Amniotic epithelial cell (primary cell): ENCODE data around the gene HRH4.

Experiments used
- DNase-seq: peaks from one replicate; pipeline ENCODE4 v3.0.0-alpha.2; 2010; ENCODE audit warnings: low read depth

Gene HRH4

DNA sequence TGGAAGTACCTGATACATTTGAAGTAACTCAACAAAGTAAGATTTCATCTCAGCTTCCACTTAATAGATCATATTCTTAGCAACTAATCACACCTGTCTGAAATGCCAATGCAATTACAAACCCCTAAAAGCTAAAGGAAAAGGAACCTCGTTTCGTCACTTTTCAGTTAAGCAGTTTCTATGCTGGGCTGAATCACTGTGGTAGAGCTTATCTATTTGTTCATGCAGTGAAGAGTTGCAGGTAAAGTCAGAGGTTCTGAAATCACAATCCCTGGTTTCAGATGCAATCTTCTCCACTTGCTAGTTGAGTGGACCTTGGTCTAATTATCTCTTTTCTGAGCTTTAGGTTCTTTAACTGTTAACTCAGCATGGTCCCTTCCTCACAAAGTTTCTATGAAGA lies 6.3 kb downstream of the HRH4 start:
- no peak for DNase-seq

DNA sequence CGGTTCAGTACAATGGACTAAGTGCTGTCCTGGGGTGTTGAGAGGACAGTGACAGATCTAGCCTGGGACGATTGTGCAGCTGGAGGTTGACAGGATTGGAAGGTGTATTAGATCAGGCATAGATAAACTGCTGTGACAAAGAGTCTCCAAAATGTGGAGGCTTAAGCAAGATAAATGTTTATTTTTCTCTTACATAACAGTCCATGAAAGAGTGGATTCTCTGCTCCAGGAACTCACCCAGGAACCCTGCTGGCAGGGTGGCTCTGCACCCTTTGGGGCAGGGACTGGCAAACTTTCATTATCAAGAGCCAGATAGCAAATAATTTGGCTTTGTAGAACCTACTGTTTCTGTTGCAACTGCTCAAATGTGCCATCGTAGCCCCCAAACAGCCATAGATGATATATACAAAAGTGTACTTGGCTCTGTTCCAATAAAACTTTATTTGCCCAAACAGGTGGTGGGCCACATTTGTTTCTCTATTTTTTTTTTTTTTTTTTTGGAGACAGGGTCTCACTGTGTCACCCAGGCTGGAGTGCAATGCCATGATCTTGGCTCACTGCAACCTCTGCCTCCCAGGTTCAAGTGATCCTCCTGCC lies 9.7 kb downstream of the HRH4 start:
- DNase-seq, result no peak

DNA sequence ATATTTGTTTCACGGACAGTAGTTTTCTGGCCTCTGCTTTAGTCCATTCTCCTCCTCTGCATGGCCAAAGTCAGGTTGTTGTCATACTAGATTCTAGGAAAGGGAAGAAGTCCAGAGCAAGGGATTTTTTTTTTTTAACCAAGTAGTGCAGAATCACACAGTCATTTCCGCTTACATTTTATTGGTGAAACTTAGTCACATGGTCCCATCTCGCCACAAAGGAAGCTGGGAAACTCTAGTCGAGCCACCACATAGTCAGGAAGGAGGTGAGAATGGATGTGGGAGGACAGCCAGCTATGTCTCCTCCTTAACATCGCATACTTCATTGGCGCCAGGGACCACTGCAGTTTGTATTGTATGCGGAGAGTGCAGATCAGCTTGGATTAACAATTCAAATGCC lies 10.4 kb downstream of the HRH4 start:
- DNase-seq, result no peak

DNA sequence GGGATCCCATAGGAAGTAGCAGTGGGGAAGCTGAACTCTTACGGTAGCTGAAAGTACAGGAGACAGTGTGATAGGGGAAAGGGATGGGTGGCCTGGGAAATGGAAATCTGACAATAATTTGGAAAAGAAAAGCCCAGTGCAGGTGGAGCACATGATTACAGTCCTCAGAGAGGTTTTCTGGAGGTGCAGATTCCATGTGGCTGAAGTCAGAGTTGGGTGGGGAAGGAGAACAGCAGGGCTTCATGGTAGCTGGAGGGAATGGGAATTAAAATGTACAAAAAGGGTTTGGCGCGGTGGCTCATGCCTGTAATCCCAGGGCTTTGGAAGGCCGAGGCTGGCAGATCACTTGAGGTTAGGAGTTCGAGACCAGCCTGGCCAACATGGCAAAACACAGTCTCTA lies 12.2 kb downstream of the HRH4 start:
- no peak for DNase-seq

DNA sequence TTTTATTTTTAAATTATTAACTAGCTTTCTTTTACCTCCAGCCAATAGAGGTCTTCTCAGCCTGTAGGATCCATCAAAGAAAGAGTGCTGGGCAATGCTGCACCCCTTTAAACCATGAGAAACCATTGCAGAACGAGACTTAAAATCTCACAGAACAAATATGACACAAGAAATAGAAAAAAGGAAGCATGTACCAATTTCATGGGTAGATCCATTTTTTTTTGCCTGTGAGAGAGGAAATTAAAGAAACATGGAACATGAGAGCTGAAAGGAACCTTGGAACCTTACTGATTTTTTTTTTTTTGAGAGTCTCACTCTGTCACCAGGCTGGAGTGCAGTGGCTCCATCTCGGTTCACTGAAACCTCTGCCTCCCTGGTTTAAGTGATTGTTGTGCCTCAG lies 14.0 kb downstream of the HRH4 start:
- no peak for DNase-seq

DNA sequence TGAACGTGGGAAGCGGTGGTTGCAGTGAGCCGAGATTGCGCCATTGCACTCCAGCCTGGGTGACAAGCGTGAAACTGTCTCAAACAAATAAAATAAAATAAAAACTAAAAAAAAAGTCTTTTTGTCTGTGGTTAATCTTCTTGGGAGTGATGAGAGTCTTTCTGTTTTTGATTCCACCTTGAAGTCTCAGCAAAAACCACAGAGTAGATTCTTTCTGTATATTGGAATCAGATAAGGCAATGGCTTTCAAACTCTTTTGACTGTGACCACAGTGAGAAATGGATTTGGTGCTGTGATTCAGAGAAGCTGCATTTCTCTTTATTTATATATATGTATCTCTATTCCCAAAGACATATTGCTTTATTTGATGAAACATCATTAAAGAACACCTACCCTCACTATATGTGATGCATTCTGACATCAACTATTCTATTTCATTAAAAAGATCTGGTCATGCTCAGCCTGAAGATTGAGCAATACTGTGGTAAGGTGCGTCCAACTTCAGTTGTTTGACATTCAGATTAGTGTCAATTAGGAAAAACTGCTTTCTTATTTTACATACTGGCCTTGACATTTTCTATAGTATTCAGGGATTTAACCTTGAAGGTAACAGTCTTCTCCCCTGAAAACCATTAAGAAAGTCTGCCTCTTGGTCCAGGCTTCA lies 15.6 kb downstream of the HRH4 start:
- no peak for DNase-seq

DNA sequence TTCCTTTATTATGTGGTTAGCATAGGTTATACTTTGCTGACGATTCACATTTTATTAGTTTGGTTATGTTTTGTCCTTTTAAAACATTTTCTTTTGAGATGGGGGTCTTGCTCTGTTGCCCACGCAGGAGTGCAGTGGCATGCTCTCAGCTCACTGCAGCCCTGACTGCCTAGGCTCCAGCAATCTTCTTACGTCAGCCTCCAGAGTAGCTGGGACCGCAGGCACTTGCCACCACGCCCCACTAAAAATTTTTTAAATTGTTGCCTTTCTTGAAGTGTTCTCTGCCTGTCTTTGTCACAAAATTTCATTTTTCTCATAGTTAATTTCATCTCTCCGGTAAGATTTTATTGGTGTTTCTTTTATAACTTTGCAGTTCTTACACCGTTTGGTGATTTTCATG lies 18.9 kb downstream of the HRH4 start:
- no peak for DNase-seq

DNA sequence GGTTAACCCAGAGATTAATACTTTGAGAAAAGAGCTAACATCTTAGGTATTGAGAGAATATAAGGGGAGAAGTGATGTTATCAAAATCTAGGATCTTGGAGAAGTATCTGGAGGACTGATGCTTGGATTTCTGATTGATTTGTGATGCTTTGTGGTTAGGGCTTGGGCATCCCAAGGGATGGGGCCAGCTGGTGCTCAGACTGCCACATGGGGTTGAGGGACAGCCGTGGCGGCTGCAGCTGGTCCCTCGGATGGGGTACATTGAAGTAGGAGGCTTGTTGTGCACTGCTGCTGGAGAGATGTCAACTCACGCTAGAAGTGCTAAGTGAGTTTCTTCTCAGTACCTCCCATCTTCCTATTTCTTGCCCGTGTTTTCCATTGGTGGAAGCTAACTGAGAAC lies 22.4 kb downstream of the HRH4 start:
- no peak for DNase-seq

DNA sequence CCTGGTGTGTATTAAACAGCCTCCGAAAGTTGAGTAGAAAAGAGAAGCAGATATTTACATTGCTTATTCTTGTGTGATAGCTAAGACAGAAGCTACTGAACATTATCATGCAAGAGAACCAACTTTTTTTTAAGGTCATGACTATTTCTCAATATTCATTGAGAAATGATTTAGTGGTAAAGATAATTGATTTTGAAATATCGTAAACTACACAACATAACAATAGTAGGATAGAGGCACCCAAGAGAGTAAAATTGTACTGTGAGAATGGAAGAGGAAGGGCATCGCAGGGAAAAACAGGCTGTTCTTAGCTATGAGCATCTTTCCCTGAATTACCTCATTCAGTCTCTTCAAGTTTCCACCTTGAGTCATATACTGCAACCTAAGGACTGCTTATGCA lies 25.2 kb downstream of the HRH4 start:
- DNase-seq, result no peak

DNA sequence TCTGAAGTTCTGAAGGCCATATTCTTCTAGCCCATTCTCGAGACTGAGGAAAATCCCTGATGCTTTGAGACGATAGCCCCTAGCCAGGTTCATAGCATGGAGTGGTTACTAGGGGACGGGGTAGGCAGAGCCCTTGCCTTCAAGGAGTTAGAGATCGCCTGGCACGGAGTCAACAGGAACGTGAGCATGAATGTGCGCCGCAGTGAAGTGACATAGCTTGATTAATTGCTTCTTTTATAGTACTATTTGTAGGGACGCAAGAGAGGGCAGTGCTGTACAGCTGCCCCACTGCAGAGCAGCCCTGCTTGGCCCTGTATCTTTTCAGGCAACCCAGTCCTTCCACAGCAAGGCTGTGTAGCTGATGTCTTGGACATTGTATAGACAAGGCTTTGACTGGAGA lies 26.2 kb downstream of the HRH4 start:
- DNase-seq, result no peak

DNA sequence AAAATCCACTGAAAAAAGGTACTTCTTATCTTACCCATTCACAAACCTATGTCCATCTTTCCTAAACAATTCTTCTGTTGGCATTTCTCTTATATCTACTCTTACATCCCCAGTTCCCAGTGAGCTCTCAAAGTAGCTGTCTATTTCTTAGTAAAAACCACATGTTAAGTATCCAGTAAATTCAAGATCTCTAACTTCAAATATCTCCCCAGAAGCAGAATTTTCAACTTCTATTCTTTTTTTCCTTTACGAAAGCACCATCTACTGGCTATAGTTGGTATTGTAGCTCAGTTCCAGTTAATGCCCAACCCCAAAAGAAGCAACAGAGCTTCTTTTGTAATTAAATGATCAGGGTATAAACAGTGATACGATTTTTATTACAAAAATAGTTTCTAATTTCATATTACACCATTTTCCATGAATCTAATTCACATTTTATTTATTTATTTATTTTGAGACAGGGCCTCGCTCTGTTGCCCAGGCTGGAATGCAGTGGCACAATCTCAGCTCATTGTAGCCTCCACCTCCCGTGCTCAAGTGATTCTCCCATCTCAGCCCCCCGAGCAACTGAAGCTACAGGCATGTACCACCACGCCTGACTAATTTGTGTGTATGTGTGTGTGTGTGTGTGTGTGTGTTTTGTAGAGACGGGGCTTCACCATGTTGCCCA lies 28.5 kb downstream of the HRH4 start:
- DNase-seq, result peak; percentile 22

DNA sequence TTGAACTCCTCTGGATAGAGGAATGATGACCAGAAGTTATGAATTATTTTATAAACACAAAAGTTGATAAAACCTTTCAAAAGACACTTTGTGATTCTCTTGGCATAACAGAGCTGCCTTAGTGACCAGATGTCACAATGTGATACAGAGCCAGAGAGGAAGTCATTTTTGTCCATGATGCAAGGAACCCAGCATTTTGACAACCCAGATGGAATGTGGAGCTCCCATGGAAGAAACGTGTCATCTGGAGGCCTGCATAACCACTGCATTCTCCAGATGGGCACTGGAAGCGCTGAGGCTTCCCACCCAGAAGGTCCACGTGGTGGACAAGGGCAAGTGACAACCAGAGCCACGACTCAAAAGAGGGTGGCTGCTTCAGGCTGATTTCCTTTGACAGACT lies 30.1 kb downstream of the HRH4 start:
- no peak for DNase-seq

DNA sequence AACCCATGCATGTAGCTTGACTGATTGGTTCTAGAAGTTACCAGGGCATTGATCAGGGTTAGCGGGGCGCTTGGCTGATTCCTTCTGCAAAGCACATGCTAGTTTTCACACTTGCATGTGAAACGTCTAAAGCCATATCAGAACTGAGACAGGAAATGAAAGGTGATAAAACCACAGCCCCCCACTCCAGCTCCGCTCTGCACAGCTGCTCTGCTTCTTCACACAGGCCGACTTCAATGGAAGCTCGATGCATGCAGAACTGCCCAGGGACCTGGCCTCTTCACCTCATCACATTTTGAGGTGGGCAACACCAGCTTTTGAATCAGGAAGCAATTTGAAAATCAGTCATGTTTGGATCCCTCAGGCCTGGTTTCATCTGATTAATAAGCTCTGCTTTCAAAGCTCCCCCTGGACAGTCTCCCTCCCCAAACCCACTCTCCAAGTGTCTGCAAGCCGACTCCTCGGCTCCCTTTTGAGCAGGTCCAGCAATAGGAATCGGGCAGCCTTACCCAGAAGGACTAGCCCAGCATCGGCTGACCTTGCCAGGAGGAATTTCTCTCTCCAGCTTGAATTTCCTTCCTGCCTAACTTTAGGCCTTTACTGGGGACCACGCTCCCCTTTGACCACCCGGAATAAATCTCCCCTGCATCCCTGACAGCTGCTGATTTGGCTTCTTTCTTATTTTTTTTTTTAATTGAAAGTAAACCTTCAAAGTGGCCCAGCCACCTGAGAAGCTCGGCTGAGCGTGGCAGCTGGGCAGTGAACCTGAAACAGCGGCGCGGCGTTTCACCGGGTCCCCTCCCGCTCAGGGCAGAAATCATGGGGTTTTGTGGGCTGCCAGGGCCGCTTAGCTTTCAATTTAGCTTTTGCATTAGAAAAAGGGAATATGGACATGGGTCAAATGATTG lies 31.7 kb downstream of the HRH4 start:
- DNase-seq, result no peak

DNA sequence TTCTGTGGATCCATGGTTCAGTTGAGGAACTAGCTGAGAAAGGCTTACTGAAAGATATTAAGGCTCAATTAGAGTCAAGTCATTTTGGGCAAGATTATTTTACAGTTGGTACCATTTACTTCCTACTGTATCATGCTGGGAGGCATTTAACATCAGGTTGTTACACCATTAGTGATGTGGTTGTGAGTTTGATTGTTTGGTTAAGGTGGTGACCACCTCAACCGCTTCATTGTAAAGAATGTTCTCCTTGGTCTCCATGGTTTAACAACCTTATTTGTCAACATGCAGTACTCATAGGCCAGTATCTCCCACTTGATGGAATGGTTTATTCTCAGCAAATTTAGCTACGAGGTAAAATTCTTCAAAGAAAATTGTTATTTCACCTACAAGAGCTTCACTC lies 34.1 kb downstream of the HRH4 start:
- DNase-seq, result no peak

DNA sequence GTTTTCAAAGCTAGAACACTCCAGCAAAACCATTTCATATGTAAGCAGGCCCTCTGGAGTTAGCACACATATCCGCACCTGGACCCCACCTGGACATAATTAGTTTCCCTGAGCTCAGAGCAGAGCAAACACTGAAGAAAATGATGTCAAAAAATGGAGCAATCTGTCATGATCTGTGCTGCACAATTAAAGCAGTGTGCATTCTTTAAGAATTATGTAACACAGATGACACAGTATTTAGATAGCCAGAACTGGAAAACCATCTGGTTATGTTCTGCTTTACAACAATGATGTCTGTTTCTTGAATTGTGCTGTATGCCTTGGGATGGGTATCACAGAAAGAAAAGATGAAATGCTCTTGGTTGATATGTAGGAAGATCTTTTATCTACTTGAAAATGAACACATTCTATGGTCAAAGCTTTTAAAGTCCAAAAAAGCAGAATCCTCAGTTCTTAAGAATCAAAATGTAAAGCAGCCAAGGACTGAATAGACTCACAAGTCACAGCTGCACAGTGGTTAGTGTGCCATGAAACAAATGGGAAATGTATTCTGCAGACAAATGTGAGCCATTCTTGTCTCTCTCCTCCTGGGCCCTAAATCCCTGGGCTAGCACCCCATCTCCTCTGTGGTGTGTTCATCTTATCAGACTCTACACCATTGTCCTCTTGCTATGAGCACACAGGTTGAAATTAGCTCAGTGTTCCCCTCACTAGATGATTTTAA lies 36.8 kb downstream of the HRH4 start:
- peak; percentile 40 for DNase-seq

DNA sequence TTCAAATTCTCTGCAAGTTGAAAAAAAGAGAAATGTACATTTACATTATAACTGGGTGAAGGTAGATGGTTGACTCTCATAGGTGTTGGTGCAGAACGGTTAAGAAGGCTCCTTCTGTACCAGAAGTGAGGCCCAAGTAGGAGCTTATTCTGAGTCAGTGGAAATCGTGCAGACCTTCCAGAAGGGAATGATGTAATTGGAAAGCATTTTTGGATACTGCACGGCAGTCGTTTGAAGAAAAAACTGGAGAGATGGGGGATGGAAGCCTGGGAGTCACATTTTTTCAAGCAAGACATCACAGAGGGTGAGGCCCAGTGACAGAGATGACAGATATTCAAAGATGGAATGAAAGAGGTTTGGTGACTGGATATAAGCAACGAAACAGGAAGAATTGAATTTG lies 39.4 kb downstream of the HRH4 start:
- no peak for DNase-seq

DNA sequence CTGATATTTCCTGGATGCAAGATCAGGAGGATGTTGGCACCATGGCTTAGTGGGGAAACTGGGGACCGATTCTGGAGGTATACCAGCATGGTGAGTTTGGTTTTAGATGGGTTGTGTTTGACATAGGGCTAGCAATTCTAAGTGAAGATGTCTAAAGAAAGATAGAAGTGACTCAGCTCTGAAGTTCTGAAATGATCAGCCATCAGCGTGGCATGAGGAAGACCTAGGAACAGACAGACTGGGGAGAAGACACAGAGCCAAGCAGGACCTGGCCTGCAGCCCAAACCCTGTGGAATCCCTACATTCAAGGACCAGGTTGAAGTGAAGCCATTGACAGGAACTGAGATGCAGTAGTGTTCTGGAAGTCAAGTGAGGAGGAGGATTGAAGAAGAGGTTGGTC lies 39.8 kb downstream of the HRH4 start:
- no peak for DNase-seq

DNA sequence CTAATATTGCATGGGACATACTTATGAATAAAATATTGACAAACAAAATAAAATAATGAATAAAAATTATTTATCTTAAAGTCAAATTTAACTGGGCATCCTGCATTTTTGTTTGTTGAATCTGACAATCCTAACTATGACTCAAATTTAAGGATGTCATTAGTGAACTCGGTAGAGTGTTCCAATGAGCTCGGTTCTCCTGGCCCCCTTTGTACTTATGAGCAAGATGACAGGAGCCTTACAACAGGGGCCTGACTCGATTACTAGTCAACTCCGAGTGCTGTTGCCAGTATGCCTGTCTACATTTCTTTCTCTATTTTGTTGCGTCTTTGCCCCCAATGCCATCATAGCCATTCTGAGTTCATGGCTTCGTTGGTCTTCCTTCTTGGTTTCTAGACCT lies 40.3 kb downstream of the HRH4 start:
- no peak for DNase-seq

DNA sequence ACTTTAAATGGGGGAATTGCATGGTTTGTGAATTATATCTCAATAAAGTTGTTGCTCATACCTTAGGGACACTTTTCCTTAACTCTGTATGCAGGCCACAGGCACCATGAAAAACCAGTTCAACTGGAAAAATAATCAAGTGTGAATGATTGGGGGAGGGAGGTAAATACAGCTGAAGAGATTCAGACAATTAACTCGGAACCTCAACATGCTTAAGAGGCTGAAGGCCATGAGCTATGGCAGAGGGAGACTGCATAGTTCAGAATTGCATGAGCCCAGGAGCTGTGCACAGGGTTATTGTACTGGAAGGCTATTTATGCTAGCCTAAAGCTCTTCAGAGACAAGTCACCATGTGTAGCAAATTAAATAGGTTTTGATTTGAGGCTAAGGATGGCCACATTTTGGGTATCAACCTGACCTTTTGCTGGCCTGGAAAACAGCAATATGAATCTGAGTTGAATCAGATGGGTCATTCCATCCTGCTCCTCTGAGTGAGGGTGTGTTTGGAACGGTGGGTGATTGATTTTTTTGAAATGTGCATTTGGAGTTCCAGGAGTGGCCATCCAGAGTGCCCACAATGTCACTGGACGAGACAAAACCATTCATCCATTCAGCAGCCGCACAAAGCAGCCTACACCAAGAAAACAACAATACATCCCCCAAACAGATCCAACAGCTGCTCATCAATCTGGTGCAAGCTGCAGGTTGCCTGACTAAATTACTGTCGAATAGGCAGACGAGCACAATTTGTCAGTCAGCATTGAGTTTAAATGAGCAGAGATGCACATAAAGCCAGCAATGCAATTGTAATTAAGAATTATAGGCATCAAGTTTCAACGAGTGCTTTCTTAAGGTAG lies 42.5 kb downstream of the HRH4 start:
- no peak for DNase-seq

DNA sequence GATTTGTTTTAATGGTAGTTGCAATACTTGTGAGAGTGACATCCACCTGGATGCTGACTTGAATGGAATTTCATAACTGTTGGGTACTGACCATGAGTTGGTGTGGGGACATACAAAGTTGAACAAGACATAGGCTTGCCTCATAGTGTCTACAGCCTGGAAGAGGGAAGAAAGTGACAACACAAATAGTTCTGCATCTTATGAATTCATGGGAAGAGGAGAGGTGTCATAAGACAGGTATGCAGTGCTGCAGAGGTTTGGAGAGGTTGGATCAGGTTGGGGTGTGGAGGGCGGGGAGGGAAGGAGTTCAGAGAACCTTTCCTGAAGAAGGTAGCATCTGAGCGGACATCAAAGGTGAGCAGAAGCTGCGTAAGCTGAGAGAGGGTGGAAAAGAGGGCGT lies 44.0 kb downstream of the HRH4 start:
- no peak for DNase-seq

DNA sequence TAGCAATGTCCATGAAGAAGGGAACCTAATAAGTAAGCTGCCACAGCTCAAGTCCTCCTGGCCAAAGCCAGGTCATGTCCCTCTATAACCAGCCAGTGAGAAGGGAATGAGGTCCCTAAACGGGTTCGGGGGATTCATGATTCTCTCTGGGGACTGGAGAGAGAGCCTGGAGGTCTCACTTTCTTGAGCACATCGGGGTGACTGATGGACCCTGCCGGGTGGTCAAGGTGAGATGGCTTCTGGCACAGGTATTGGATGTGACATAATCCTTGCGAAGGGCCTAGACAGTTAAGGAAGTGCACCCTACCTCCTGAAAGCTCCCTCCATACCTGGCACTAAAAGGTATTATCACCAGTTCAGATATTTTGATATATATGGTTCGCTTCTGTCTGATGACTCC lies 45.7 kb downstream of the HRH4 start:
- DNase-seq, result no peak
